ENCODE data around the gene PDIA4.
A peak's percentile ranks its signal among the peaks of the same experiment; 100 is the strongest.

Gene PDIA4

DNA sequence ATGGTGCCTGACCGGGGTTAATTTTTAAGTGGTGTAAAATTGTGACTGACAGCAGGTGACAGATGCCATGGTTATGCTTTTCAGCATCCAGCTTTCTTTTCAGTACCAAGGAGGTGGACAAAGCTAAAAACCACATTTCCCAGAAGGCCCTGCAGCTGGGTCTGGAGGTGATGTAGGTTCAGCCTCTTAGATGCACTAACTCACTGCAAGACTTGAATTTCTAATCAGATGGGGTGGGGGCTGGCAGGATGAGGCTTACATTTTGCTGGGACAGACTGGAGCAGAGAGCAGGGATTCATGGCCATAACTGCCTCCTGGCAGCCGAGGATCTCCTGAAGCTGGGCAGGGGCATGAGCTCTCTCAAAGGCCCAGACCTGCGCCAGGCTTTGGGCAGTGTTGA lies 52.4 kb downstream of the PDIA4 start:
- no peak for DNase-seq (ENCODE audit: low read depth in 4 of 4, low spot score in 1 of 4)

DNA sequence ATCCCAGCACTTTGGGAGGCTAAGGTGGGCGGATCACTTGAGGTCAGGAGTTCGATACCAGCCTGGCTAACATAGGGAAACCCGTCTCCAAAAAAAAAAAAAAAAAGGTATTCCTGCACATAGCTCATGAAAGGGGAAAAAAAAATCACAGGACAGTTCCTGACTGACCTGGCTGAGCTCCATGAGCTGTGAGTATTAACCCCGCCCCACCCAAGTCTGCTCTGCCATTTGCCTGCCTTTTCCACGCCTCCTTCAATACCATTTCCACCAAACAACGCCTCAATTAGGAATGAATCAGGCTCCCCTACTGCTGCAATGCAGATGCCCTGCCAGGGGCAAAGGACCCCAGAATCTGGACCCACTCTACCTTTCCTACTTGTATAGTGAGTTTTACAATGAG lies 55.0 kb downstream of the PDIA4 start:
- no peak for DNase-seq (ENCODE audit: low read depth in 4 of 4, low spot score in 1 of 4)

DNA sequence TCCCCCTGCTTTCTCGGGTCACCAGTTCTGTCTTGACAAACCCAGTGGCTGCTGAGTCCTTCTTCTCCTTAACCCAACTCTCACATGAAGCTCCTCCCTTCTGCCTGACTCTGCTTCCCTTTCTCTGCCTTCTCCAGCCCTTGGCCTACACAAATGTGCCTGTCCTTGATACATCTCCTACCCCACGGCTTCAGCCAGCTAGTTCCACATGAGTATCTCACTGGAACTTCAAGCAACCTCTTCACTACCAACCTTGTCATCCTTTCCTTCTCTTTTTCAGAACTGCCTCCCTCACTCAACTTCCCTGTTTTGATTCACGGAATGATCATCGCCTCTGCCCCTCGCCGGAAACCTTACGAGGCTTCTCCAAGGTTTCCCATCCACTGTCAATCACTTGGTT lies 55.9 kb downstream of the PDIA4 start:
- DNase-seq (ENCODE audit: low read depth in 4 of 4, low spot score in 1 of 4), result no peak

DNA sequence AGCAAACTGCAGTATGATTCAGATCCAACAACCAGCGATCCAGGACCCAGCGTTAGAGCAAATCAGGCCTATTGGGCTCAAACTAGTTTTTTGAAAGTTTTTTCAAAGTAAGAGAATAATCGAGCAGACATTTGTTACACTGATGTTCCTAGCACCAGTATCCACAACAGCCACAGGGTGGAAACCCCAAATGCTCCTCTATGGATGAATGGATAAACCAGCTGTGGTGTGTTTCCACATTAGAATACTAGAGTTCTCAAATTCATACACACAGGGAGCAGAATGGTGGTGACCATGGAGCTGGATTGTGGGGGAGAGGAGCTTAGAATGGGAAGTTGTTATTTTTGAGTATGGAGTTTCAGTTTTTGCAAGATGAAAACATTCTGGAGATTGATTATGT lies 60.7 kb downstream of the PDIA4 start:
- no peak for DNase-seq (ENCODE audit: low read depth in 4 of 4, low spot score in 1 of 4)

DNA sequence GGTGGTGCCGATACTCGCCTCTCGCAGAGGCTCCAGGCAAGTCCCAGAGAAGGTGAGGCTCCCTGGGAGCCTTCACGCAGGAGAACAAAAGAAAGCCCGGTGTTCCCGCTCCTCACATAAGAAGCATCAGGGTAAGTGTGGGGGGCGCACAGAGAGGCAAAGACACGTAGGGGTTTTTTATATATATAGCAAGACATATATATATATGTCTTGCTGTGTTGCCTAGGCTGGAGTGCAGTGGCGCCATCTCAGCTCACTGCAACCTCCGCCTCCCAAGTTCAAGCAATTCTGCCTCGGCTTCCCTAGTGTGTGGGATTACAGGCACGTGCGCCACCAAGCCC lies 61.3 kb downstream of the PDIA4 start:
- DNase-seq (ENCODE audit: low read depth in 4 of 4, low spot score in 1 of 4), result no peak

DNA sequence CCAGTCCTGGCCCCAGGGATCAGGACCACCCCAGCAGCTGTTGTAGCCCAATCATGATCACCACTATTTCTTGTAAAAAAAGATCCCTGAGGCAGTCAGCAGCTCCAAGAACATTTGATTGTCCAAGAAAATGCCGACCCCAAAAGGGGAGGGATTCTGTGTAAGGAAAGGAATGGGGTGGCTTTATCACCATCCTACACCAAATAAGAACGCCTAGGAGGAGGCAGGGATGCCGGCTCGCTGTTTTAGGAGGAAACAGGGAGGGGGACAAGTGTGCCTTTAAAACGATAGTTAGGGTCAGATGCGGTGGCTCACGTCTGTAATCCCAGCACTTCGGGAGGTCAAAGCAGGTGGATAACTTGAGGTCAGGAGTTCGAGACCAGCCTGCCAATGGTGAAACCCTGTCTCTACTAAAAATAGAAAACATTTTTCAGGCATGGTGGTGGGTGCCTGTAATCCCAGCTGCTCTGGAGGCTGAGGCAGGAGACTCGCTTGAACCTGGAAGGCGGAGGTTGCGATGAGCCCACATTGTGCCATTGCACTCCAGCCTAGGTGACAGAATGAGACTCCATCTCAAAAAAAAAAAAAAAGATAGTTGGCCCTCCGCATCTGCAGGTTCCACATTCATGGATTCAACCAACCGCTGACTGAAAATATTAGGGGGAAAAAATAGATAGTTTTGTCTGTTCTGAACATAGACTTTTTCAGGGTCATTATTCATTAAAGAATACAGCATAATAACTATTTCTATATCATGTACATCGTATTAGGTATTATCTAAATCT lies 63.6 kb downstream of the PDIA4 start:
- no peak for DNase-seq (ENCODE audit: low read depth in 4 of 4, low spot score in 1 of 4)

DNA sequence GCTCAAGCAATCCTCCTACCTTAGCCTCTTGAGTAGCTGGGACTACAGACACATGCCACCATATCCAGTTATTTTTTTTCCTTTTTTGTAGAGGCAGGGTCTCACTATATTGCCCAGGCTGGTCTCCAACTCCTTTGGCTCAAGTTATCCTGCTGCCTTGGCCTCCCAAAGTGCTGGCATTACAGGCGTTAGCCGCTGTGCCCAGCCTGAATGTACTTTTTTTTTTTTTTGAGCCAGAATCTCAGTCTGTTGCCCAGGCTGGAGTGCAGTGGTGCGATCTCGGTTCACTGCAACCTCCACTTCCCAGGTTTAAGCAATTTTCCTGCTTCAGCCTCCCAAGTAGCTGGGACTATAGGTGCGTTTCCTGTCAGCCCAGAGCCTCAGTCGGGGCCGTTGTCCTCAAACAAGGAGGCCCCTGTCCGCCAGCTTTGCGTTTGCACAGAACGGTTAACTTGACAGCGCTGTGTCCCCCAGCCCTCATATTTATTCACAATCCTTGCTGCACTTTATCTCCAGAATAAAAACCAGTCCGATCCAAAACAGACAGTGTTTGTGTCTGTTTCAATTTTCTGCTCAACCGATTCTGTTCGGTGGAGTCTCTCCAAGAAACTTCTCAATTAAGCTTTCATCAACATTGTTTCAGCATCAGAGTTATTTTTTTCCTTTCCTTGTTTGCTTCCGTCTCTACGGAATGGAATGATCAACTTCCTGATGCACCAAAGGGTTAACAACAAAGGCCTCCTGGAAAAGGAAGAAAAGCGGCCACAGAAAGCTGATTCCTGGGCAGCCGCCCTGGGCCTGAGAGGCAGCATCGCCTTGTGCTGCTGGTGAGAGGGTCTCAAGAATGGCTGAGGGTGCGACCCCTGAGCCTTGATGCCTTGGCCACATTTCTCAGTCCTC lies 64.5 kb downstream of the PDIA4 start:
- no peak for DNase-seq (ENCODE audit: low read depth in 4 of 4, low spot score in 1 of 4)

DNA sequence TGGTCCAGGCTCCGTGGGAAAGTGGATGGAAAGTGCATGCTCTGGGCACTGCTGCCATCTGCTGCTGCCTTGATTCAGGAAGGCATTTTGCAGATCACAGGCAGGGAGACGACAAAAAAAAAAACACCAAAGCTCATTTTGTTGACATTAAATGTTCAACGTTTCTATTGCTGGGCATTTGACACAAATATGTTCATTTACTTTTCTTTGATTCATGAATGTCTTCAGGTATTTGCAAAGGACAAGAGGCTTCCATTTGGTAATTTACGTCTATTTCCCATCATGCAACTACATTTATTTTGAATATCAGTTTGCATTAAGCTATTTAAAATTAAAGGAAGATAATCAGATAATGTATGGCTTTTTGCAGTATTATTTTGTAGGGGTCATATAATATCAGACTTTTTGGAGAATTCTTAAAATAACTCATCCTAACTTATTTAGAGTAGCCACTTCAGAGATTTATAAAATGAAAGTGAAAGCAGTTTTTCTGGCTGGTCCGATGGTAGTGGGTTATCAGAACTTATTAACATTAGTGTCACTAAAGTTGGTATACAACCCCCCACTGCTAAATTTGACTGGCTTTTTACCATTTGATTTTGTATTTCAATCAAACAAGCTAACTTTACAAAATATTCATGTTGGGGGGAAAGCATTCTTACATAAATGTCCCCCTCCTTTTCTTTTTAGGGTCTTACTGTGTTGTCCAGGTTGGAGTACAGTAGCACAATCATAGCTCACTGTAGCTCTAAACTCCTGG lies 65.3 kb downstream of the PDIA4 start:
- DNase-seq (ENCODE audit: low read depth in 4 of 4, low spot score in 1 of 4), result peak in 2 of 4 experiments; percentile 18 to 51

DNA sequence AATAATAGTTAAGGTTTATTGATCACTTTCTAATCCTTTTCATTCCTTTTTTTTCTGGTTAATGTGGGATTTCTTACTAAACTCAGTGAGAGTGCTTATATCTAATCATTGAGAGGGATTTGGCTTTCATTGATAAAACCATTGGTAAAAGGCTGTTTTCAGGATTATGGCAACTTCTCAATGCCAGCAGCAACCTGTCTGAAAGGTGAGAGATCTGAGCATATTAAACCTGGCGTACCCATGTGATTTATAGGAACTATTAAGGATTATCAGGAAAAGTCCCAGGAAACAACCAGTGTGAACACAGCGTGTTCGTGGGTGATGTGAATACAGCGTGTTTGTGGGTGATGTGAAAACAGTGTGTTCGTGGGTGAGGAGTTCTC lies 65.9 kb downstream of the PDIA4 start:
- no peak for DNase-seq (ENCODE audit: low read depth in 4 of 4, low spot score in 1 of 4)

DNA sequence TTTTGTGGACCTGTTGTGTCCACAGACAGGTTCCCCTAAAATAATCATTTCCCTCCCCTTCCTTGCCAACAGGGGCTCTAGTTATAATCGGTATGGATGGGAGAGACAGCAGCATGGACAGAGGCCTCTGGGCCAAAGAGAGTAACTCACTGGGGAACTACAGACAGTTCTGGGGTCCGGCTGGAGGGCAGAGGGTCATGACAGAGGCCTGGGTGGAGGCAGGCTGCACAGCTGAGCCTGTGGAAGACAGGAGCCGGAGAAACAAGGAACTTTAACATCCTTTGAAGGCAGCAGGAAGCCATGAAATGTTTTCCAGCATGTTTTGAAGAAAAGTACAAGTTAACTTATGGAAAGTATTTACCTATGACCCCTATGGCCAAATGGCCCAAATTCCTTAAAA lies 68.6 kb downstream of the PDIA4 start:
- no peak for DNase-seq (ENCODE audit: low read depth in 4 of 4, low spot score in 1 of 4)

DNA sequence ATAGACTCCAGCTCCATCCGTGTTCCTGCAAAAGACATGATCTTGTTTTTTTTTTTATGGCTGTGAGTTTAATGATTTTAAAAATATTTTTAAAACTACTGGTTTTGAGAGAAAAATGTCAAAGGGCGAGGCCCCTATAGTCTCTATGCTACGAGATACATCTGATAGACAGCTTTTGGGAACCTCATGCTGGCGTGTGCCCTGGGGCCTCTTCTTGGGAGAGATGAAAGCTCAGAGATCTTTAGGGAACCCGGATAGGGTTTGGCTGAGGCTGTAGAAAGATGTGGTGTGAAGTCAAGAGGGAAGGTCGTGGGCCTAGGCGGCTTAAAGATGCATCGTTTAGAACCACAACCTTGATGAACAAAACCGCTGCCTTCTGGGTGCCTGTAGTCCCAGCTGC lies 70.2 kb downstream of the PDIA4 start:
- DNase-seq (ENCODE audit: low read depth in 4 of 4, low spot score in 1 of 4), result no peak

DNA sequence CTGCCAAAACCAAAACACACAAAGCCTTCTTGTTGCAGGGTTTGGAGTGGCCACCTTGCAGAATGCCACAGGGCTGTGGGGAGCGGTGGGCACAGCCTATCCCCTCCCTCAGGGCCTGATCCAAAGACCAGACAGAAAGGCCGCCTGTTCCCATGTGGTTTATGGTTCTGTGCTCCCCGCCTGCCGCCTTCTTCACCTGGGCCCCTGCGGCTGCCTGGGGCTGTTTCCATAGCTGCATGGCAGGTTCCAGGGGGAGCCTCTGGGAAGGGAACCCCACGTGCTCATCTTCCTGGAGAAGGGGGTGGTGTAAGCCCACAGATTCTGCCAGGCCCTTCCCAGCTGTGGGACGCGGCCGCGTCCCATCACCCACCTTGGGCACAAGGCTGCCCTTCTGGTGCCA lies 73.5 kb downstream of the PDIA4 start:
- no peak for DNase-seq (ENCODE audit: low read depth in 4 of 4, low spot score in 1 of 4)

DNA sequence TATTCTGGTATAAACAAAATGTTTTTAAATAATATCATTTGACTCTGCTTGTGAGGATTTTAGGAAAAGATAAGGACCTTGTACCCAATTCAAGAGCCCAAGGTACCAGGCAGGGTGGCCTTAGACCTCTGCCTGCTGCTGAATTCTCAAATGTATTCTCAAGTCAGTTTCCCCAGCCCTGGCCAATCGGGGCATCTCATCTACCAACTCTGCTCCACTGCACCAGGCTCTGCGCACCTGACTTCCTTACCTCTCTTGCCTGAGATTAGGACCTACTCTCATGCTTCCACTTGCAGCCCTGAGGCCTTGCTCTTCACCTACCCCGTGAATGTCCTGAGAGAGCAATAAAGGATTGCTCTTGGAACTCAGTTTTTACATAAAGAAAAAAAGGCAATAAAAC lies 74.6 kb downstream of the PDIA4 start:
- no peak for DNase-seq (ENCODE audit: low read depth in 4 of 4, low spot score in 1 of 4)

Data from stimulated activated CD4-positive, alpha-beta T cell treated with anti-CD3 and anti-CD28 coated beads, Interleukin-1b, Interleukin-23, amount 100 ng/mL, for 24 hours (primary cell).